Measurements from ENCODE around the gene MYO3B.

GRCh38 chr2:170143045-170143717 lies 34.8 kb upstream of the MYO3B start:
- no peak for TF ChIP-seq EZH2phosphoT487 (conservative IDR thresholded peaks at IDR 0.05; ENCODE audit: low read length)
- TF ChIP-seq CTCF (IDR thresholded peaks at IDR 0.05; ENCODE audit: insufficient read depth, low read length, poor library complexity, severe bottlenecking): no peak

All from SU-DHL-6 (cell line).